WERI-Rb-1 (cell line): ENCODE results near the gene ASB13.

ENCODE experiments used
- DNase-seq: peaks from one replicate; pipeline ENCODE4 v3.0.0-alpha.2; 2020
- H3K27ac ChIP-seq: fragments of 250-450 bp; sonication (Bioruptor Pico); 2 replicates; pipeline ENCODE4 v1.5.1; 2020; ENCODE audit warnings: mild to moderate bottlenecking, moderate library complexity
- H3K27me3 ChIP-seq: fragments of 250-450 bp; sonication (Bioruptor Pico); 2 replicates; pipeline ENCODE4 v1.5.1; 2021; ENCODE audit warnings: mild to moderate bottlenecking, low read depth, moderate library complexity; ENCODE audit not compliant: insufficient read depth, severe bottlenecking
- H3K36me3 ChIP-seq: fragments of 250-450 bp; sonication (Bioruptor Pico); 2 replicates; pipeline ENCODE4 v1.5.1; 2020; ENCODE audit warnings: mild to moderate bottlenecking, moderate library complexity
- H3K4me3 ChIP-seq: 2 replicates; pipeline ENCODE4 v1.5.1; 2011; ENCODE audit warnings: low read depth, mild to moderate bottlenecking, control low read depth, low read length
- H3K9me3 ChIP-seq: fragments of 250-450 bp; sonication (Bioruptor Pico); 2 replicates; pipeline ENCODE4 v1.5.1; 2021; ENCODE audit warnings: mild to moderate bottlenecking, moderate library complexity; ENCODE audit not compliant: severe bottlenecking
- TF ChIP-seq, protein P1 (sequence below): IDR thresholded peaks from 2 replicates; pipeline ENCODE4 v1.5.1; 2011; ENCODE audit warnings: low read depth, mild to moderate bottlenecking, control low read depth, inconsistent platforms, low read length

The ASB13 gene

DNA sequence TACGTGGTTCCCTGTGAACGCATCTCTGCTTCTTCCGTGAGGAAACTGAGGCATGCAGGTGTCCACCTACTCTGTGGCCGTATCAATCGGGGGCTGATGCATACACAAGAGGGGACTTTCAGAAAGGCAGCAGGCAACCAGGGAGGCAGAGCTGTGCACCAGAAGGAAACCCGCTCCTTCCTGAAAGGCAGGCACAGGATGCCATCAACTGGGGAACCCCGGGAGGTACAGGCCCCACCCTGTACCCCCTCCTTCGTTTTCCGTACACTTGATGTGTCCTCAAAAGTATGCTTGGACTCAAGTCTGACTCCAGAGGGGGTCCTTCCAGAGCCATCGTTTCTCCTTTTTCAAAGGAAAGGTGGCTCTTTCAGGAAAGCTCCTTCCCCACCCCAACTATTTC lies 59.5 kb downstream of the ASB13 start:
- H3K27ac ChIP-seq, result no peak overlapping the region
- H3K36me3 ChIP-seq, result no peaks in the 10 kb centered on the region
- TF ChIP-seq, protein P1, sequence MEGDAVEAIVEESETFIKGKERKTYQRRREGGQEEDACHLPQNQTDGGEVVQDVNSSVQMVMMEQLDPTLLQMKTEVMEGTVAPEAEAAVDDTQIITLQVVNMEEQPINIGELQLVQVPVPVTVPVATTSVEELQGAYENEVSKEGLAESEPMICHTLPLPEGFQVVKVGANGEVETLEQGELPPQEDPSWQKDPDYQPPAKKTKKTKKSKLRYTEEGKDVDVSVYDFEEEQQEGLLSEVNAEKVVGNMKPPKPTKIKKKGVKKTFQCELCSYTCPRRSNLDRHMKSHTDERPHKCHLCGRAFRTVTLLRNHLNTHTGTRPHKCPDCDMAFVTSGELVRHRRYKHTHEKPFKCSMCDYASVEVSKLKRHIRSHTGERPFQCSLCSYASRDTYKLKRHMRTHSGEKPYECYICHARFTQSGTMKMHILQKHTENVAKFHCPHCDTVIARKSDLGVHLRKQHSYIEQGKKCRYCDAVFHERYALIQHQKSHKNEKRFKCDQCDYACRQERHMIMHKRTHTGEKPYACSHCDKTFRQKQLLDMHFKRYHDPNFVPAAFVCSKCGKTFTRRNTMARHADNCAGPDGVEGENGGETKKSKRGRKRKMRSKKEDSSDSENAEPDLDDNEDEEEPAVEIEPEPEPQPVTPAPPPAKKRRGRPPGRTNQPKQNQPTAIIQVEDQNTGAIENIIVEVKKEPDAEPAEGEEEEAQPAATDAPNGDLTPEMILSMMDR, result no peak
- H3K4me3 ChIP-seq, result no peak overlapping the region
- no peaks in the 10 kb centered on the region for H3K27me3 ChIP-seq
- no peak for DNase-seq
- no peaks in the 10 kb centered on the region for H3K9me3 ChIP-seq

DNA sequence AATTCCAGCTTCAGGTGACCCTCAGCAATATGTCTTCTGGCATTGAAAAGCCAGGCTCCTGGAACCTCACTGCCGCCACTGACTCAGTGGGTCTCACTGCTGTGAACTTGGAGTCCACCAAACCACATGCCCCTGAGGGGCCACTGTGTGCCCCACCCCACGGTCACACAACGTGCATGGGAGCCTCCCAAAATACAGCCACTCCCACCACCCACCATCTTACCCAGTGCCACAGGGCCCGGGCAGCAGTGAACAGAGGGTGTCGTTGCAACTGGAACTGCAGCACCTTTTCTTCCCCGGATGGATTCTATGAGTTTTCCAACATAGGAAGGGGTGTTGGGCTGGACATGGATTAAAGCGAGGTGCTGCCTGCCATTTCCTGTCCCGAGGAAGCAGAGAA lies 60.1 kb downstream of the ASB13 start:
- no peaks in the 10 kb centered on the region for H3K27me3 ChIP-seq
- no peak overlapping the region for H3K27ac ChIP-seq
- no peak for DNase-seq
- no peaks in the 10 kb centered on the region for H3K9me3 ChIP-seq
- H3K4me3 ChIP-seq, result no peak overlapping the region
- H3K36me3 ChIP-seq, result no peaks in the 10 kb centered on the region
- TF ChIP-seq, protein P1, result no peak

DNA sequence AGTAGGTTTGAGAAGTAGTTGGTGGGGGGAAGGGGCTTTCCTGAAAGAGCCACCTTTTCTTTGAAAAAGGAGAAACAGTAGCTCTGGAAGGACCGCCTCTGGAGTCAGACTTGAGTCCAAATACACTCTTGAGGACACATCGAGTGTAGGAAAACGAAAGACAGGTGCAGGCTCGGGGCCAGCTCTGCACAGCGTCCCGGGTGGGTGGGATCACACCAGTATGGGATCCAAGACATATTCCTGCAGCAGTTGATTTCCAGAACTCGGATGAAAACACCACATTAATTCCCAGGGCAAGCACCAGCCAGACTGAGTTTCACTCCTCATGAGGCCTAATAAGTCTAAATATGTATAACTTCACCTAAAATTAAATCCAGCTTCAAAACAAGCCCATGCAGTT lies 61.4 kb downstream of the ASB13 start:
- H3K27ac ChIP-seq, result no peak overlapping the region
- no peak for DNase-seq
- no peaks in the 10 kb centered on the region for H3K27me3 ChIP-seq
- H3K9me3 ChIP-seq, result no peaks in the 10 kb centered on the region
- no peak overlapping the region for H3K4me3 ChIP-seq
- TF ChIP-seq, protein P1, result no peak
- H3K36me3 ChIP-seq, result no peaks in the 10 kb centered on the region

DNA sequence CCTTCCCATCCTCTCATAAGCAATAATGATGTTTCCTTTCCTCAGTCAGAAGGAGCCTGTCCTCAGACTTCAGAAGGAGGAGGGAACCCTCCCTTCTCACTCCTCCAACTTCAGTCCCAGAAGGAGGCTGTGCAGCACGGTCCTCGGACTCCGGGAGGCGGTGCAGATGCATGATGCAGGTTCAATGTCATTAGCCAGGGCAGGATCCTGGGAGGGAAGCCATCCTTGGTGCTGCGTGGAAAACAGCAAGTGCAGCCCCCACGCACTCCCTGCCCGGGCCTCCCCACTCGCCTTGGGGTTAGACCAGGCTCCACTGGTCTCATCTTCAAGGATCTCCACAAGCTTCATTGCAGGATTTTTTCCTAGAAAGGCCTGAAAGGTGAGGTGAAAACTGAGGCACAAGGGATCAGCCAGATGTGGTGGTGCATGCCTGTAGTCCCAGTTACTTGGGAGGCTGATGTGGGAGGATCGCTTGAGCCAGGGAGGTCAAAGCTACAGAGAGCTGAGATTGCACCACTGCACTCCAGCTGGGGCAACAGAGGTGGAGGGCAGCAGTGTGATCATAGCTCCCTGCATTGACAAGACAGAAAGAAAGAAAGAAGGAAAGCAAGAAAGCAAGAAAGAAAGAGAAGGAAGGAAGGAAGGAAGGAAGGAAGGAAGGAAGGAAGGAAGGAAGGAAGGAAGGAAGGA lies 62.0 kb downstream of the ASB13 start:
- Histone ChIP-seq H3K27ac (no peak overlapping the region), H3K9me3 (no peaks in the 10 kb centered on the region), H3K4me3 (no peak overlapping the region), H3K36me3 (no peaks in the 10 kb centered on the region), H3K27me3 (no peaks in the 10 kb centered on the region)
- TF ChIP-seq, protein P1, result no peak
- DNase-seq, result no peak

DNA sequence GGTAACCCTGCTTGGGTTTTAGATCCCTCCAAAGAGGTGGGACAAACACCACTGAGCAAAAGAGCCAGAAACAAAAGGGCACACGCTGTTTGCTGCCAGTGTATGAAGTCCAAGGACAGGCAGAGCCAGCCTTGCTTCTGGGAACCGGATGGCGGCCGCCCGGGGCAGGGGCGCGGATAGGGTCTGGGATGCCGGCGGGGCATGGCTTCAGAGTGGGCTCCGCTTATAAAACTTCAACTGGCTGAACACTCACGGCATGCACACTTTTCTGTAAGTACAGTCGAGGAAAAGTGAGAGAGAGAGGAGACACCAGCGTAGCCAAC lies 62.6 kb downstream of the ASB13 start:
- H3K4me3 ChIP-seq, result no peak overlapping the region
- DNase-seq, result no peak
- H3K27ac ChIP-seq, result no peak overlapping the region
- H3K36me3 ChIP-seq, result no peaks in the 10 kb centered on the region
- H3K9me3 ChIP-seq, result no peaks in the 10 kb centered on the region
- TF ChIP-seq, protein P1, result no peak
- no peaks in the 10 kb centered on the region for H3K27me3 ChIP-seq
